Hepatocyte (in vitro differentiated cells): ENCODE results near the gene MPDZ.

ENCODE experiments used
- CTCF ChIP-seq: fragments of 200-600 bp; sonication (generic); IDR thresholded peaks from 2 replicates; pipeline ENCODE4 v1.5.1; 2016; ENCODE audit warnings: antibody characterized with exemption, mild to moderate bottlenecking; ENCODE audit not compliant: poor library complexity
- EZH2phosphoT487 ChIP-seq: fragments of 200-600 bp; sonication (generic); IDR thresholded peaks from one replicate; pipeline ENCODE4 v1.6.1; 2018; ENCODE audit warnings: antibody characterized with exemption, mild to moderate bottlenecking, low read depth, moderate library complexity; ENCODE audit not compliant: unreplicated experiment, severe bottlenecking

DNA sequence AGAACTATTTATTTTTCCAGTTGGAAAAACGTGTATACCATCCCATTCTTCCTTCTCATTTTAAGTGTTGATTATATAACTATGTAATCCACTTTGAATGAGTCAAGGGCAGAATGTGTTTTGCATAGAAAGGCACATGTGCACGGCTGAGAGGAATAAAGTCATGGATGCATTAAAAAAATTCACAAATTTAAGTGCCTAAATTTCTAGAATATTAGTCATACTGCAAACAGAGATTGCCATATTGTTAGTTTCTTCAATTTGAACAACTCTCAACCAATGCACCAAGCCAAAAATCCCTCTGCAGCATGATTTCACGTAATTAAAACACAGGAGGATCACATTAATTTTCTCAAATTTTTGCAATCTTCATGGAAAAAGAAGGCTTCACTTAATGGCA is 166.3 kb downstream of the MPDZ start:
- TF ChIP-seq CTCF (no peak), EZH2phosphoT487 (no peak)
